ENCODE data around the gene FRMD5.

The FRMD5 gene

GRCh38 chr15:43919540-43920253 lies 275.4 kb downstream of the FRMD5 start:
- DNase-seq, result no peak

- no peak for DNase-seq
Measured at GRCh38 chr15:43918717-43919116, 276.4 kb downstream of the FRMD5 start.

GRCh38 chr15:43916326-43916660 lies 278.8 kb downstream of the FRMD5 start:
- no peak for DNase-seq

- no peak for DNase-seq
Measured at GRCh38 chr15:43915631-43916325, 279.3 kb downstream of the FRMD5 start.

- DNase-seq, result no peak
Measured at GRCh38 chr15:43913941-43914340, 281.1 kb downstream of the FRMD5 start.

- DNase-seq, result no peak
Measured at GRCh38 chr15:43913026-43913780, 281.9 kb downstream of the FRMD5 start.

GRCh38 chr15:43912208-43912607 lies 282.9 kb downstream of the FRMD5 start:
- DNase-seq, result no peak

GRCh38 chr15:43911235-43911781 lies 283.8 kb downstream of the FRMD5 start:
- no peak for DNase-seq

- DNase-seq, result no peak
Measured at GRCh38 chr15:43908516-43909050, 286.5 kb downstream of the FRMD5 start.

GRCh38 chr15:43905755-43906154 lies 289.3 kb downstream of the FRMD5 start:
- DNase-seq, result no peak

- no peak for DNase-seq
Measured at GRCh38 chr15:43903864-43904290, 291.2 kb downstream of the FRMD5 start.

- DNase-seq, result no peak
Measured at GRCh38 chr15:43901495-43901894, 293.6 kb downstream of the FRMD5 start.

GRCh38 chr15:43900996-43901395 lies 294.1 kb downstream of the FRMD5 start:
- no peak for DNase-seq

- no peak for DNase-seq
Measured at GRCh38 chr15:43899928-43900327, 295.1 kb downstream of the FRMD5 start.

- no peak for DNase-seq
Measured at GRCh38 chr15:43898891-43899290, 296.2 kb downstream of the FRMD5 start.

- DNase-seq, result no peak
Measured at GRCh38 chr15:43896543-43896942, 298.5 kb downstream of the FRMD5 start.

GRCh38 chr15:43895586-43895985 lies 299.5 kb downstream of the FRMD5 start:
- no peak for DNase-seq

GRCh38 chr15:43893956-43894355 lies 301.1 kb downstream of the FRMD5 start:
- no peak for DNase-seq

- DNase-seq, result no peak
Measured at GRCh38 chr15:43889042-43889441, 306.0 kb downstream of the FRMD5 start.

- DNase-seq, result no peak
Measured at GRCh38 chr15:43887901-43888300, 307.2 kb downstream of the FRMD5 start.

GRCh38 chr15:43886558-43886957 lies 308.5 kb downstream of the FRMD5 start:
- no peak for DNase-seq

GRCh38 chr15:43883571-43883970 lies 311.5 kb downstream of the FRMD5 start:
- no peak for DNase-seq

- DNase-seq, result no peak
Measured at GRCh38 chr15:43881944-43882343, 313.1 kb downstream of the FRMD5 start.

Data from SIG-M5 (cell line).